Uterus (tissue), 4 donors: ENCODE results near the gene FOXD4L3. TPM values are rescaled to one million over a fixed set of nuclear protein-coding genes. Genes with fewer than 3 reads are reported as not detected.
"Not testable (repeated sequence)": the region's sequence is repeated elsewhere in the genome, so short reads cannot be mapped to it uniquely, and the experiment has no call there.

Source experiments
- DNase-seq, 2 donors: peaks; one replicate each; pipeline ENCODE4 v3.0.0-alpha.2; 2019 to 2020
- H3K27ac ChIP-seq, 2 donors: fragments of 200-600 bp; sonication (generic); 1 replicate in 1 of 2; 2 replicates in 1 of 2; pipeline ENCODE4 v1.5.1; 2016 to 2018
- H3K27me3 ChIP-seq, 2 donors: fragments of 200-600 bp; sonication (generic); one replicate each; pipeline ENCODE4 v1.5.1; 2018 to 2019; ENCODE audit warnings: control low read depth in 1 of 2
- H3K36me3 ChIP-seq, 2 donors: fragments of 200-600 bp; sonication (generic); one replicate each; pipeline ENCODE4 v1.5.1; 2019; ENCODE audit warnings: control low read depth in 1 of 2
- H3K4me1 ChIP-seq, 2 donors: fragments of 200-600 bp; sonication (generic); one replicate each; pipeline ENCODE4 v1.5.1; 2018 to 2019; ENCODE audit warnings: control low read depth in 1 of 2
- H3K4me3 ChIP-seq, 2 donors: fragments of 200-600 bp; sonication (generic); 1 replicate in 1 of 2; 2 replicates in 1 of 2; pipeline ENCODE4 v1.5.1; 2018 to 2019; ENCODE audit warnings: mild to moderate bottlenecking in 1 of 2
- H3K9me3 ChIP-seq, 2 donors: fragments of 200-600 bp; sonication (generic); one replicate each; pipeline ENCODE4 v1.5.1; 2019; ENCODE audit warnings: control low read depth in 1 of 2
- intact Hi-C: fragments of 100-400 bp; cut with DNase I; formaldehyde crosslinking; loops from one replicate; pipeline ENCODE4 v1.15.1; 2023; ENCODE audit warnings: low total_unique reads
- total RNA-seq, 4 donors: library from RNA; depleted of rRNA in 3 of 4; stranded (reverse); fragments of >200 nt in 3 of 4; gene quantifications; one replicate each; pipeline versions ENCODE4 v1.1.0 to v1.2.4, GENCODE V29; 2014 to 2023
- donor health status: DM: yes; HTN: yes; CAD: no.

The FOXD4L3 gene
- not detected for total RNA-seq

DNA sequence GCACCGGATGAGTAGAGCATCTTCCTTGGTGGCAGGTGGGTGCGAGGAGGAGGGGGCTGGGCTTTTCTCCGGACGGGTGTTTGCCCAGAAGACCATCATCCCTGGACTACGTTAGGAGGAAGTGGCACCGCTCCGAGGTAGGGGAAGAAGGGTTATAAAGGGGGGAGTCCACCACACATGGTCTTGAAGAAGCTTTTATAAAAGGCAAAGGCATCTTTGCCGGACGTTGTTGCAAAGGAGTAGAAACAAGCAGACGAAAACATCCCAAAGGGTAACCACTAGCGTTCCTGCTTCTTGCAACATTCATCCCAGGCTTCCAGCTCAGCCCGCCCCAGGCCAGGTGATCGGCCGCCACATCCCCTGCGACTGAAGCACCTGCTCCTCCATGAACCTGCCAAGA, at the start of gene FOXD4L3:
Gene FOXD4L3, plus strand, starts transcription at position 301 of the 400 bp plus-strand sequence. Its CDS starts 85 bp downstream, at position 386.
- H3K27ac ChIP-seq, DNase-seq, H3K9me3 ChIP-seq, H3K27me3 ChIP-seq, H3K4me3 ChIP-seq, H3K36me3 ChIP-seq, intact Hi-C loops, H3K4me1 ChIP-seq: not testable (repeated sequence)

DNA sequence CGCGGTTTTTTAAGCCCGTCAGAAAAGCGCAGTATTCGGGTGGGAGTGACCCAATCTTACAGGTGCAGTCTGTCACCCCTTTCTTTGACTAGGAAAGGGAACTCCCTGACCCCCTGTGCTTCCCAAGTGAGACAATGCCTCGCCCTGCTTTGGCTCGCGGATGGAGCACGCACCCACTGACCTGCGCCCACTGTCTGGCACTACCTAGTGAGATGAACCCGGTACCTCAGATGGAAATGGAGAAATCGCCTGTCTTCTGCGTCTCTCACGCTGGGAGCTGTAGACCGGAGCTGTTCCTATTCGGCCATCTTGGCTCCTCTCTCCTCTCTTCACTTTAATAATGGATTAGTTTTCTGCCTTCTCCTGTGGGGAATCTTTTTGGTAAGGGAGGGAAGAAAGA, 21.6 kb upstream of the FOXD4L3 start:
- H3K27ac ChIP-seq, H3K4me3 ChIP-seq, H3K36me3 ChIP-seq, H3K9me3 ChIP-seq, H3K4me1 ChIP-seq, intact Hi-C loops, H3K27me3 ChIP-seq, DNase-seq: not testable (repeated sequence)

DNA sequence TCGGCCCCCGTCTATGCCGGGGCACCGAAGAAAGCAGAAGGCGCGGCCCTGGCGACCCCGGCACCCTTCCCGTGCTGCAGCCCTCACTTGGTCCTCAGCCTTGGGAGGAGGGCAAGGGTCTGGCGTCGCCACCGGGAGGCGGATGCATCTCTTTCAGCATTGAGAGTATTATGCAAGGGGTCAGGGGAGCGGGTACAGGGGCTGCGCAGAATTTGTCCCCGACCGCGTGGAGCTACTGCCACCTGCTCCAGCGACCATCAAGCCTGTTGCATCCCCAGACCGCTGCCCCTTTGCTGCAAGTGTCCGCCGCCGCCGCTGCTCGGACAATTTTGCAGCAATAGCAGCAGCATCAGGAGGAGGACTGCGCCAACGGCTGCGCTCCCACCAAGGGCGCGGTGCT, 1.1 kb downstream of the FOXD4L3 start:
- H3K4me1 ChIP-seq, H3K9me3 ChIP-seq, H3K36me3 ChIP-seq, H3K27ac ChIP-seq, intact Hi-C loops, H3K4me3 ChIP-seq, DNase-seq, H3K27me3 ChIP-seq: not testable (repeated sequence)

DNA sequence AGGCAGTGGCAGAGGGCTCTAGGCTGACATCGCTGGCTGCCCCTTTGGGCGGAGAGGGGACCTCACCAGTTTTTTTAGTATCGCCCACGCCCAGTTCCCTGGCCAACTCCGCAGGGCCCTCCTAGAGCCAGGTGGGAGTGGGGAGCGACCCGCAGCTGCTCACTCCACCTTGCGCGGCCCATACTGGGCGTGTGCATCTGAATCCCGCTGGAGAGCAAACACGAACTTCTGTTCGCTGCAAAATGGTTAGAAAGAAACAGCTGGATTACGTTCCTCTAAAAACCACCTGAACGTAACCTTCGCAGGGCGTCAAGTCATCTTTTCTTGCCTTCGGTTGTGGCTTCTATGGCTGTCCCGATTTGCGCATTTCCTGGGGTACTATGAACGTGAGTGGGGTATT, 1.5 kb downstream of the FOXD4L3 start:
- H3K9me3 ChIP-seq, H3K4me3 ChIP-seq, H3K27ac ChIP-seq, H3K4me1 ChIP-seq, DNase-seq, H3K36me3 ChIP-seq, intact Hi-C loops, H3K27me3 ChIP-seq: not testable (repeated sequence)

DNA sequence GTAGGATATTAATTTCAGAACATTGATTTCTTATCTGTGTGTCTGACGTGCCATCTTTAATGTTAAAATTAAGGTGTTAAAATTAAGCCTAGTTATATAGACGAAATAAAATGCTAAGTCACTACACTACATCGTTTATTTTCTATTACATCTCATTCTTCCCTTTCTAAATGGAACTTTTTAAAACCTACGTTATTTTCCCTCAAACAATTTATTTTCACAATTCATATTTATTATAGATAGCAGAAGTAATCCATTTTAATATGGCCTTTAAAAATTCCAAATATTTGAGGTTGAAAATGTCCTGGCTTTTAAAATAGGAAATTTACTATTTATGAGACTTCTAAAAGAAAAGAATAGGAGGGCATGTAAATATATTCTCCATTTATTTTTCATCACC, 2.1 kb downstream of the FOXD4L3 start:
- H3K36me3 ChIP-seq, DNase-seq, intact Hi-C loops: not testable (repeated sequence)

DNA sequence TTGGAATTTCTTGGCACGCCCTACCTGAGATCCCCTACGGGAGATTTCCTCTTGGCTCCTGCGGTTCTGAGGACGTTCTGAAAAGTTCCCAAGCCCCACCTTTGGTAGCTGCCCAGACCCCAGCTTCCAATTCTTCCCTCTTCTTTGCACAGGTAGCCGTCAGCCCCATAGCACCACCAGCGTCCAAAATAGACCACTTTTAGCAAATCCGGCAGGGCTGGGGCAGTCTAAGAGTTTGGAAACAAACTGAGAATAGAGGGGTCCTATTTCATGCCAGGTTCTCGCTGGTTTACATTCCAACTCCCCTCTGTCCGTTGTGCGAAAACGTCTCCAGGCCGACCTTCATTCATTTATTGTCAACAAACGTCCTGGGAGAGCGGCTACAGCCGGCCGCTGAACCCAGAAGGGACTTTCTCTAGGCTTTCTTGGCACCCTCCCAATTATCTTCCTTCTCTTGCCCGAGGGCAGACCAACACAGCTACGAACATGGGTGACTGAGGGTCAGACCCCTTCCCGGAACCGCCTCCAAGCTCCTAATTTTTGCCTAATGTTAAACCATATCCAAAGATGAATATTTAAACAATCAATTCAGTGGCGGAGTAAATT, 3.1 kb downstream of the FOXD4L3 start:
- H3K4me1 ChIP-seq, intact Hi-C loops, H3K27me3 ChIP-seq, H3K4me3 ChIP-seq, H3K27ac ChIP-seq, H3K36me3 ChIP-seq, H3K9me3 ChIP-seq, DNase-seq: not testable (repeated sequence)

More for the DNA sequence above, 2.1 kb downstream of the FOXD4L3 start:
- not testable (repeated sequence) for H3K27me3 ChIP-seq, H3K4me3 ChIP-seq, H3K4me1 ChIP-seq, H3K9me3 ChIP-seq, H3K27ac ChIP-seq

DNA sequence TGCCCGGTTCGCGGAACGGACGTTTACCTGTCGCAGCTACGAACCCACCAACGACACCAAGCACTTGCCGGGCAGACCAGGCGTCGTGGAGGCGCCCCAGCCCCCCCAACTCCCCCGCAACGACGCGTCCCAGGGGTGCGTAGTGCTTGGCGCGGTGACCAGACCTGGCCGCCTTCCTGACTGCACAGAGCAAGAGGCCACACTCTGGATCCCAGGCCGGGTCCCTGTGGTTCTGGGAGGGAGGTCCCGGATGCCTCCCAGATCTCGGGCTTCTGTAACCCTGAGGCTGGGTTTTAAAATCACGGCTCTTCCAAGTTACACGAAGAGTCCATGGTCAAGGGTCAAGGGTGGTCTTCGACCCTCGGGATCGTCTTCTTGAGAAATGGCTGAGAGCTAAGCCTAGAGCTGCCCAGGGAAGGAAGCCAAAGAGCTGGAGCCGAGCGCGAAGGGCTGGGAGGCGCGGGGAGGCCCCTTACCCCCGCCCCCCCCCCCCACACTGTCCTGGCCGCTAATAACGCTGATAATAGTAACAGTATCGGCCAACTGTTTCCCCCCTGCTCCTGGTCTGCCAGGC, 3.8 kb downstream of the FOXD4L3 start:
- H3K4me3 ChIP-seq, DNase-seq, H3K36me3 ChIP-seq, H3K4me1 ChIP-seq, H3K9me3 ChIP-seq, H3K27me3 ChIP-seq, H3K27ac ChIP-seq, intact Hi-C loops: not testable (repeated sequence)

DNA sequence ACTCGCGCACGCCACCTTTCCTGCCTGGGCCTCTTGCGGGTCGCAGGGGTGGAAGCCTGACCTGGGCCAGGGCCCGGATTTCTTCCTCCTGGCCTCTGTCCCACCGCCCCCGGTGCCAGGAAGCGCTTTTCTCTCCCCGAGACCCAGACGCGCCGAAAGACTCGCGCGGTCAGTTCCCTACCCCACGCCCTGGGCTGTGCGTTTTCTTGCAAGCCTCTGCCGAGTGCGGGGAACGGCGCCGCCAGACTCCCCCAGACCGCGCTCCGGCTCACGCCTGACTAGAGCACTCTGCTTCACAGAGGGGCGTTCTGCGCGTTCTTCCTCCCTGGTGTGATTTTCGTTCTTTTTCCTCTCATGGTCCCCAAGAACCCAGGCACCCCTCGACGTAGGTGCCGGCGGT, 4.5 kb downstream of the FOXD4L3 start:
- intact Hi-C loops, H3K9me3 ChIP-seq, H3K36me3 ChIP-seq, DNase-seq, H3K27ac ChIP-seq, H3K4me3 ChIP-seq, H3K4me1 ChIP-seq, H3K27me3 ChIP-seq: not testable (repeated sequence)

DNA sequence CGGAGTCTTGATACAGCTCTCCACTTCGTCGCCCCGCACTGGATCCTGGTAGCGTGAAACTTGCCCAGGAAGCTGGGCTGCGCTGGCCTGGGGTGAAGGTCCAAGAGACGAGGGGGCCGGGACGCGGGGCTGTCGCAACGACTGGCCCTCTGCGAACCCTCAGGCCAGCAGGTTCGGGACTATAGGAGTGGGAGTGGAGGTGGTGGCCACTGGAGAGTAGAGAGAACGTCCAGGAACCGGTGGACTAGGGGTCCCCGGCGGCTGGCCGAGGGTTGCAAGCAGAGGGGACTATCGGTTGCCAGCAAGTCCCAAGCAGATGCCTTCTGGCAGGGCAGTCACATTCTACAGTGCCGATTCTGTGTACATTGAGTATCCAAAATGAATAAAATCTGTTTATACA, 5.0 kb downstream of the FOXD4L3 start:
- intact Hi-C loops, DNase-seq: not testable (repeated sequence)

DNA sequence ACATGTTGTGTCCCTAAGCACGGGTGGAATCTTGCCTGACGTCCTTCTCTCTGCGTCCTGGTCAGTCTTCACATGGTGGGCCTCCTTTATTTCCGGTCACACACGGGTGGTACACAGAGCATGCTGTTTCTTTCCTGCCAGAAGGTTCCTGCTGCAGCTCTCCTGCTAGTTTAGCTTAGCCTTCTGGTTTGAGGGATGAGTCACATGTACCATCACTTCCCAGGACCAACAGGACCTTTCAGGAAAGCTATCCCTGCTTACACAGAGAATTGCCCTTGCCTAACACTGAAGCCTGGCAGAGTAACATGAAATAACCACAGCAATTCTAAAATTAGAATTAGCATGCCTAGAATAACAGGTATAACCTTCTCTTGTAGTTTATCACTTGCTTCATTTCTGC, 8.5 kb downstream of the FOXD4L3 start:
- H3K27ac ChIP-seq, H3K4me3 ChIP-seq, H3K4me1 ChIP-seq, H3K27me3 ChIP-seq, intact Hi-C loops, DNase-seq, H3K36me3 ChIP-seq, H3K9me3 ChIP-seq: not testable (repeated sequence)

More for the DNA sequence above, 5.0 kb downstream of the FOXD4L3 start:
- not testable (repeated sequence) for H3K9me3 ChIP-seq, H3K27me3 ChIP-seq, H3K36me3 ChIP-seq, H3K4me3 ChIP-seq, H3K4me1 ChIP-seq, H3K27ac ChIP-seq

DNA sequence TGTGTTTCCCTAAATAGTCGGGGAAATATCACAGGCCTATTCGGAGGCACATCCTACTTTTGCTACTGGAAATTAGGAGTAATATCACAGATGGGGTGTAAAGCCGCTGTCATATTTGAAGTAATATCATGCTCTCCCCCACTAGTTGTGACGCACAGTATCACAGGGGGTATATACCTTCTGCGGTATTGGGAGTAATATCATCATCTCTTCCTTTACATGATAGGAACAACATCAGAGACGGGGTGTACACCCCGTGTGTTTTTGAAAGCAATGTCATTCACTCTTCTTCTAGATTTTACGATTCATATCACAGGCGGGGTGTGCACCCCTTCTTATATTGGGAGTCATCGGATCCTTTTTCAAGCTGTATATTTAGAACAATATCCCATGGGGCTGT, 15.5 kb downstream of the FOXD4L3 start:
- intact Hi-C loops, DNase-seq, H3K36me3 ChIP-seq, H3K9me3 ChIP-seq, H3K27me3 ChIP-seq, H3K4me3 ChIP-seq, H3K27ac ChIP-seq, H3K4me1 ChIP-seq: not testable (repeated sequence)

DNA sequence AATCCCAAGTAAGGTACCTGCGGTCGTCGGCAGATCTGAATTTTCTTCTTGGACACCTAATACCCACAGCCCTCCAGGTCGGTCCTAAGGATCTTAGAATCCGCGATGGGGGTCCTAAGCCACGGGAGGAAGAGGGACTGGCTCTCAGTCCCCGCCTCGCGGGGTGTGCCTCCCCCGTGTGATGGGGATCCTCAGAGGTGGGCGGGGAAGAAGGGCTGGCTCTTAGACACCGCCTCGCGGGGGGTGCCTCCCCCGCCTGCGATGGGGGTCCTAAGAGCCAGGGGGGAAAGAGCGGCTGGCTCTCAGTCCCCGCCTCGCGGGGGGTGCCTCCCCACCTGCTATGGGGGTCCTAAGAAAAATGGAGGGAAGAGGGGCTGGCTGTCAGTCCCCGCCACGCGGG, 21.1 kb downstream of the FOXD4L3 start:
- DNase-seq, H3K4me1 ChIP-seq, H3K9me3 ChIP-seq, H3K27me3 ChIP-seq, intact Hi-C loops, H3K27ac ChIP-seq, H3K36me3 ChIP-seq, H3K4me3 ChIP-seq: not testable (repeated sequence)

DNA sequence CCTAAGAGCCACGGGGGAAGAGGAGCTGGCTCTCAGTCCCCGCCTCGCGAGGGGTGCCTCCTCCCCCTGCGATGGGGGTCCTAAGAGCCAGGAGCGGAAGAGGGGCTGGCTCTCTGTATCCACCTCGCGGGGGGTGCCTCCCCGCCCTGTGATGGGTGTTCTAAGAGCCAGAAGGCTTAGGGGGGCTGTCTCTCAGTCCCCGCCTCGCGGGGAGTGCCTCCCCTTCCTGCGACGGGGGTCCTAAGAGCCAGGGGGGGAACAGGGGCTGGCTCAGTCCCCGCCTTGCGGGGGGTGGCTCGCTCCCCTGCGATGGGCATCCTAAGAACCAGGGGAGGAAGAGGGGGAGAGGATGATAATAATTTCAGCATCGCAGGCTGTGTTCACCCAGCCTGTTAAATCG, 21.9 kb downstream of the FOXD4L3 start:
- H3K36me3 ChIP-seq, H3K4me1 ChIP-seq, H3K27me3 ChIP-seq, H3K27ac ChIP-seq, H3K9me3 ChIP-seq, DNase-seq, intact Hi-C loops, H3K4me3 ChIP-seq: not testable (repeated sequence)

DNA sequence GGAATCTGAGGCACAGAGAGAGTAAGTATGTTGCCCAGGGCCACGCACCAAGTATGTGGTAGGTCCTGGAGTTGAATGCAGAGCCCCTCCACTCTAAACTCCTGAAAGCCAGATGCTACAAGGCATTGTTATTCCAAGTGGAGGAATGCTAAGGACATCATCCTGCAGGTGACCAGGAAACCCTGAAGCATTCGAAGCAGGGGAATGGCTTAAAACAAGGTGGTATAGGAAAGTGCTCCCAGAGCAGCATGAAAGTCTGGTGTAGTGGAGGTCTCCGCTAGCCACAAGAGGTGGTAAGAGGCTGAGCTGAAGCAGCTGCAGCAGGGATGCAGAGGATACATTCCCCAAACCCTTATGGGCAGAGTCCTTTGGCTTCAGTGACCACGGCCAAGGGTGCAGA, 26.4 kb downstream of the FOXD4L3 start:
- intact Hi-C loops, H3K9me3 ChIP-seq, DNase-seq, H3K27me3 ChIP-seq, H3K4me1 ChIP-seq, H3K27ac ChIP-seq, H3K4me3 ChIP-seq, H3K36me3 ChIP-seq: not testable (repeated sequence)
